ENCODE results near the gene TCF20. TPM values are rescaled to one million over a fixed set of nuclear protein-coding genes. Genes with fewer than 3 reads are reported as not detected.

Gene TCF20
- total RNA-seq (2022; extraction: Qiagen RNA extraction), result 12.8 to 16.7 TPM (median 15.2 TPM) in 5 replicates

DNA sequence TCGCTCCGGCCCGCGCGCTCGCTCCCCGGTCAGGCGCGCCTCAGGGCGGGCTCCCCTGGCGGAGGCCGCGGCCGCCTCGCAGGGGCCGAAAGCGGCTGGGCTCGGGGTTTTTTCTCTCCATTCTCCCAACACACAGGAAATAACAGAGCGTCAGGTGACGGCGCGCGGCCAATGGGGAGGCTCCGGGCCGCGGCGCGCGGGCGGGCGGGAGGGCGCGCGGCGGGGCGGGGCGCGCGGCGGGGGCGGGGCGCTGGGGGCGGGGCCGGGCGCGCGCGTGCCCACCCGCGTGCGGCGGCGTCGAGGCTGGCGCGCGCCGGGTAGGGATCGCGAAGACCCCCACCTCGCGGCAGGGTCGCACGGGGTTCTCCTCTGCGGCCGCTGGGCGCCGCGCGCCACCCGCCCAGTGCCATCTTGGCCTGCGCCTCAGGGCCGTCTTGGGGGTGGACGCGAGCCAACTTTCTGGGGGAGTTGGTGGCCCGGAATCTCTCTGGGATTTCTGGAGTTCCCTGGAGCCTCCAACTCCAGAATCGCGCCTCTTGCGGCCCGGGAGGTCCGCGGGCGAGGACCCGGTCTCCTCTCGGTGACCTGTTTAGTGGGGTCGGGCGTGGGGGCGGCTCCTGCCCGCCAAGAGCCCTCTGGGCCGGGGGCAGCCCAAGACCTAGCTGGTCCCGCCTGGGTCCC lies at the start of gene TCF20:
TSS of gene TCF20 (minus strand) at position 144 of the 681 bp plus-strand sequence. CDS start 55,348 bp downstream, outside the sequence.

Other genes starting within 250 kb of the TCF20 start
- gene NAGA, start 199.8 kb downstream of the TCF20 start, total RNA-seq (2022; extraction: Qiagen RNA extraction), result 5.5 to 7.7 TPM (median 7.4 TPM) in 5 replicates
- not detected in 5 replicates for gene PHETA2, start 196.4 kb downstream of the TCF20 start, total RNA-seq (2022; extraction: Qiagen RNA extraction)
- gene SMDT1, start 191.0 kb downstream of the TCF20 start, total RNA-seq (2022; extraction: Qiagen RNA extraction), result 28.3 to 34.4 TPM (median 32.5 TPM) in 5 replicates
- 60.9 to 69.2 TPM (median 67.1 TPM) in 5 replicates for gene NDUFA6, start 179.9 kb downstream of the TCF20 start, total RNA-seq (2022; extraction: Qiagen RNA extraction)
- gene CYP2D6, start 139.8 kb downstream of the TCF20 start, total RNA-seq (2022; extraction: Qiagen RNA extraction), result 0.23 to 0.57 TPM (median 0.51 TPM) in 5 replicates
- gene NFAM1, start 161.8 kb upstream of the TCF20 start, total RNA-seq (2022; extraction: Qiagen RNA extraction), result 0.01 TPM in 1 of 5 replicates, not detected in the others
- 46.3 to 50.5 TPM (median 49.6 TPM) in 5 replicates for gene RRP7A, start 249.1 kb upstream of the TCF20 start, total RNA-seq (2022; extraction: Qiagen RNA extraction)